H9 (cell line): Measurements from ENCODE around the gene ABHD14A. TPM values are rescaled to one million over a fixed set of nuclear protein-coding genes. Genes with fewer than 3 reads are reported as not detected.

ENCODE experiments used
- DNase-seq: peaks from one replicate; pipeline ENCODE4 v3.0.0-alpha.2; 2017
- H2AFZ ChIP-seq: one replicate; pipeline ENCODE4 v1.6.1; 2013; ENCODE audit warnings: mild to moderate bottlenecking, low read length, control low read depth, moderate library complexity
- H2AK5ac ChIP-seq: 2 replicates; pipeline ENCODE4 v1.6.1; 2013; ENCODE audit warnings: low read length, control low read depth, mixed read lengths; ENCODE audit not compliant: insufficient read length
- H2BK120ac ChIP-seq: one replicate; pipeline ENCODE4 v1.6.1; 2013; ENCODE audit warnings: low read depth, mild to moderate bottlenecking, low read length, control low read depth, inconsistent platforms; ENCODE audit not compliant: poor library complexity, severe bottlenecking
- H2BK12ac ChIP-seq: 2 replicates; pipeline ENCODE4 v1.6.1; 2013; ENCODE audit warnings: low read length, control low read depth, mixed read lengths, low read depth; ENCODE audit not compliant: insufficient read length
- H2BK15ac ChIP-seq: 2 replicates; pipeline ENCODE4 v1.6.1; 2013; ENCODE audit warnings: low read depth, low read length, control low read depth
- H2BK20ac ChIP-seq: one replicate; pipeline ENCODE4 v1.6.1; 2013; ENCODE audit warnings: low read depth, mild to moderate bottlenecking, low read length, control low read depth, inconsistent platforms; ENCODE audit not compliant: poor library complexity, severe bottlenecking
- H2BK5ac ChIP-seq: 2 replicates; pipeline ENCODE4 v1.6.1; 2013; ENCODE audit warnings: low read length, control low read depth, mixed read lengths; ENCODE audit not compliant: insufficient read length
- H3K14ac ChIP-seq: 2 replicates; pipeline ENCODE4 v1.6.1; 2013; ENCODE audit warnings: low read length, control low read depth; ENCODE audit not compliant: insufficient read depth
- H3K18ac ChIP-seq: 2 replicates; pipeline ENCODE4 v1.6.1; 2013; ENCODE audit warnings: low read depth, mild to moderate bottlenecking, mixed read lengths, low read length, control low read depth; ENCODE audit not compliant: insufficient read length
- H3K23ac ChIP-seq: 2 replicates; pipeline ENCODE4 v1.6.1; 2013; ENCODE audit warnings: low read length, control low read depth, mixed read lengths, low read depth; ENCODE audit not compliant: insufficient read length
- H3K23me2 ChIP-seq: 2 replicates; pipeline ENCODE4 v1.6.1; 2013; ENCODE audit warnings: low read depth, mild to moderate bottlenecking, mixed read lengths, low read length, control low read depth; ENCODE audit not compliant: insufficient read length, poor library complexity, severe bottlenecking
- H3K27ac ChIP-seq: 2 replicates; pipeline ENCODE4 v1.5.1; 2013; ENCODE audit warnings: low read length, control low read depth, mixed read lengths, low read depth; ENCODE audit not compliant: insufficient read length
- H3K27me3 ChIP-seq: 2 replicates; pipeline ENCODE4 v1.6.1; 2013; ENCODE audit warnings: low read length, control low read depth, inconsistent platforms; ENCODE audit not compliant: insufficient read depth
- H3K4ac ChIP-seq: 2 replicates; pipeline ENCODE4 v1.6.1; 2013; ENCODE audit warnings: low read depth, mild to moderate bottlenecking, control low read depth, inconsistent platforms, low read length, moderate library complexity
- H3K4me1 ChIP-seq: 2 replicates; pipeline ENCODE4 v1.6.1; 2013; ENCODE audit warnings: low read length, control low read depth, inconsistent platforms; ENCODE audit not compliant: insufficient read depth
- H3K4me2 ChIP-seq: 2 replicates; pipeline ENCODE4 v1.6.1; 2013; ENCODE audit warnings: low read length, control low read depth, mixed read lengths; ENCODE audit not compliant: insufficient read length, insufficient read depth
- H3K56ac ChIP-seq: 2 replicates; pipeline ENCODE4 v1.6.1; 2013; ENCODE audit warnings: low read depth, mild to moderate bottlenecking, mixed read lengths, low read length, control low read depth; ENCODE audit not compliant: insufficient read length
- H3K79me1 ChIP-seq: 2 replicates; pipeline ENCODE4 v1.6.1; 2013; ENCODE audit warnings: low read depth, mild to moderate bottlenecking, moderate library complexity, low read length, control low read depth, inconsistent platforms; ENCODE audit not compliant: insufficient read depth, poor library complexity, severe bottlenecking
- H3K79me2 ChIP-seq: 2 replicates; pipeline ENCODE4 v1.6.1; 2013; ENCODE audit warnings: low read length, control low read depth, inconsistent platforms; ENCODE audit not compliant: insufficient read depth
- H3K9ac ChIP-seq: 2 replicates; pipeline ENCODE4 v1.6.1; 2013; ENCODE audit warnings: low read length, control low read depth, mixed read lengths; ENCODE audit not compliant: insufficient read length; ENCODE audit errors: extremely low read depth
- H3K9me3 ChIP-seq: one replicate; pipeline ENCODE4 v1.6.1; 2013; ENCODE audit warnings: low read depth, low read length, inconsistent platforms; ENCODE audit not compliant: control insufficient read depth
- H3T11ph ChIP-seq: one replicate; pipeline ENCODE4 v1.6.1; 2013; ENCODE audit warnings: mild to moderate bottlenecking, low read length, control low read depth, inconsistent platforms
- H4K20me1 ChIP-seq: one replicate; pipeline ENCODE4 v1.6.1; 2013; ENCODE audit not compliant: control insufficient read depth, insufficient read length, insufficient read depth
- H4K5ac ChIP-seq: 2 replicates; pipeline ENCODE4 v1.6.1; 2013; ENCODE audit warnings: low read depth, mild to moderate bottlenecking, mixed read lengths, low read length, control low read depth; ENCODE audit not compliant: insufficient read length
- H4K8ac ChIP-seq: replicated peaks from 2 replicates; pipeline ENCODE4 v1.6.1; 2013; ENCODE audit warnings: low read length, control low read depth, mixed read lengths, low read depth; ENCODE audit not compliant: insufficient read length
- H4K91ac ChIP-seq: 2 replicates; pipeline ENCODE4 v1.6.1; 2013; ENCODE audit warnings: low read depth, mild to moderate bottlenecking, moderate library complexity, mixed read lengths, low read length, control low read depth; ENCODE audit not compliant: insufficient read length
- H3K27ac Mint-ChIP-seq, 3 experiments: 2 replicates in 2 of 3; 3 replicates in 1 of 3; pipeline ENCODE4 v1.8.0; 2020 to 2021; ENCODE audit warnings: mixed read lengths in 3 of 3, mild to moderate bottlenecking in 1 of 3, moderate library complexity in 1 of 3
- H3K27me3 Mint-ChIP-seq: 2 replicates; pipeline ENCODE4 v1.8.0; 2021; ENCODE audit warnings: low read depth, mild to moderate bottlenecking, moderate library complexity, mixed read lengths
- H3K36me3 Mint-ChIP-seq, 3 experiments: 2 replicates in 2 of 3; 3 replicates in 1 of 3; pipeline ENCODE4 v1.8.0; 2020 to 2021; ENCODE audit warnings: low read depth in 3 of 3, mixed read lengths in 3 of 3; ENCODE audit not compliant: insufficient read depth in 1 of 3
- H3K4me1 Mint-ChIP-seq, 2 experiments: 2 replicates each; pipeline ENCODE4 v1.8.0; 2020; ENCODE audit warnings: mixed read lengths in 2 of 2
- H3K4me3 Mint-ChIP-seq, 2 experiments: 2 replicates in 1 of 2; 3 replicates in 1 of 2; pipeline ENCODE4 v1.8.0; 2020 to 2021; ENCODE audit warnings: mild to moderate bottlenecking in 2 of 2, mixed read lengths in 2 of 2, moderate library complexity in 1 of 2
- H3K9me3 Mint-ChIP-seq, 2 experiments: 2 replicates in 1 of 2; 3 replicates in 1 of 2; pipeline ENCODE4 v1.8.0; 2020; ENCODE audit warnings: mild to moderate bottlenecking in 2 of 2, mixed read lengths in 2 of 2, moderate library complexity in 1 of 2
- CTCF ChIP-seq: fragments of 200-600 bp; sonication (generic); conservative IDR thresholded peaks from 3 replicates; pipeline ENCODE4 v1.8.0; 2021; ENCODE audit warnings: antibody characterized with exemption, mild to moderate bottlenecking
- WGBS: extraction: QIAGEN DNeasy Blood & Tissue Kit; methylation state at CpG from one replicate; pipeline ENCODE4 v1.1.7; 2013; ENCODE audit warnings: missing lambda C conversion rate, low lambda C conversion rate, mixed read lengths; ENCODE audit not compliant: insufficient read length; ENCODE audit errors: extremely low coverage; 5-methylcytosine and 5-hydroxymethylcytosine counted together
- total RNA-seq: library from RNA; stranded (reverse); gene quantifications from 2 replicates; pipeline ENCODE4 v1.2.1, GENCODE V29; 2021

The ABHD14A gene
- total RNA-seq, 1 experiment from 2014 or later, result 3.1 TPM

GRCh38 chr3:52007291-52007690 is 32.4 kb downstream of the ABHD14A start:
- Histone ChIP-seq H3K18ac (no peak overlapping the region), H4K20me1 (no peaks in the 10 kb centered on the region), H3K79me2 (no peaks in the 10 kb centered on the region), H4K5ac (no peak overlapping the region), H3K4ac (no peak overlapping the region), H2BK15ac (no peak overlapping the region), H2BK20ac (no peak overlapping the region), H4K8ac (no peak overlapping the region), H3K27ac (no peak overlapping the region), H3T11ph (no peak overlapping the region), H2AFZ (no peak overlapping the region), H3K9ac (no peak overlapping the region), H4K91ac (no peak overlapping the region), H2BK120ac (no peak overlapping the region), H3K4me1 (peaks cover 15% of the 10 kb centered on the region; the same call in 1 of the 2 replicates), H3K56ac (no peak overlapping the region), H3K79me1 (no peaks in the 10 kb centered on the region), H2BK12ac (no peak overlapping the region), H3K23me2 (no peaks in the 10 kb centered on the region), H3K14ac (no peak overlapping the region), H2AK5ac (no peak overlapping the region), H3K9me3 (no peaks in the 10 kb centered on the region), H2BK5ac (no peak overlapping the region), H3K23ac (no peak overlapping the region), H3K4me2 (no peak overlapping the region), H3K27me3 (no peaks in the 10 kb centered on the region)
- no CpG with 5 or more reads among the region's 4 CpGs for WGBS
- H3K4me1 Mint-ChIP-seq, result peaks cover 43 to 55% of the 10 kb centered on the region in 2 experiments
- no peaks in the 10 kb centered on the region for H3K9me3 Mint-ChIP-seq
- H3K27me3 Mint-ChIP-seq, result peaks cover 4% of the 10 kb centered on the region
- no peaks in the 10 kb centered on the region for H3K36me3 Mint-ChIP-seq
- TF ChIP-seq CTCF, result no peak
- no peak overlapping the region for H3K4me3 Mint-ChIP-seq
- no peak overlapping the region; a peak in 1 of 7 replicates for H3K27ac Mint-ChIP-seq
- no peak for DNase-seq
